Ectodermal cell (in vitro differentiated cells): ENCODE measurements around the gene TM2D3.

Experiments
- H3K27ac ChIP-seq: 2 replicates; pipeline ENCODE4 v1.7.0; 2013; ENCODE audit warnings: mild to moderate bottlenecking, low read depth, low read length; ENCODE audit not compliant: insufficient read depth, poor library complexity, severe bottlenecking
- H3K27me3 ChIP-seq: 2 replicates; pipeline ENCODE4 v1.7.0; 2013; ENCODE audit warnings: mild to moderate bottlenecking, low read length; ENCODE audit not compliant: insufficient read depth, control insufficient read depth, poor library complexity, severe bottlenecking
- H3K36me3 ChIP-seq: one replicate; pipeline ENCODE4 v1.7.0; 2013; ENCODE audit warnings: low read length; ENCODE audit not compliant: control insufficient read depth, insufficient read depth
- H3K4me1 ChIP-seq: one replicate; pipeline ENCODE4 v1.7.0; 2013; ENCODE audit warnings: low read length; ENCODE audit not compliant: control insufficient read depth, insufficient read depth
- H3K4me3 ChIP-seq: 2 replicates; pipeline ENCODE4 v1.7.0; 2013; ENCODE audit warnings: low read depth, low read length, control low read depth; ENCODE audit not compliant: insufficient read depth
- H3K9me3 ChIP-seq: 2 replicates; pipeline ENCODE4 v1.7.0; 2013; ENCODE audit warnings: mild to moderate bottlenecking, low read length, moderate library complexity; ENCODE audit not compliant: control insufficient read depth
- WGBS, 2 experiments: methylation state at CpG; one replicate each; pipeline ENCODE4 v1.1.7; 2013; ENCODE audit warnings: missing lambda C conversion rate in 2 of 2; 5-methylcytosine and 5-hydroxymethylcytosine counted together

TM2D3 gene

DNA sequence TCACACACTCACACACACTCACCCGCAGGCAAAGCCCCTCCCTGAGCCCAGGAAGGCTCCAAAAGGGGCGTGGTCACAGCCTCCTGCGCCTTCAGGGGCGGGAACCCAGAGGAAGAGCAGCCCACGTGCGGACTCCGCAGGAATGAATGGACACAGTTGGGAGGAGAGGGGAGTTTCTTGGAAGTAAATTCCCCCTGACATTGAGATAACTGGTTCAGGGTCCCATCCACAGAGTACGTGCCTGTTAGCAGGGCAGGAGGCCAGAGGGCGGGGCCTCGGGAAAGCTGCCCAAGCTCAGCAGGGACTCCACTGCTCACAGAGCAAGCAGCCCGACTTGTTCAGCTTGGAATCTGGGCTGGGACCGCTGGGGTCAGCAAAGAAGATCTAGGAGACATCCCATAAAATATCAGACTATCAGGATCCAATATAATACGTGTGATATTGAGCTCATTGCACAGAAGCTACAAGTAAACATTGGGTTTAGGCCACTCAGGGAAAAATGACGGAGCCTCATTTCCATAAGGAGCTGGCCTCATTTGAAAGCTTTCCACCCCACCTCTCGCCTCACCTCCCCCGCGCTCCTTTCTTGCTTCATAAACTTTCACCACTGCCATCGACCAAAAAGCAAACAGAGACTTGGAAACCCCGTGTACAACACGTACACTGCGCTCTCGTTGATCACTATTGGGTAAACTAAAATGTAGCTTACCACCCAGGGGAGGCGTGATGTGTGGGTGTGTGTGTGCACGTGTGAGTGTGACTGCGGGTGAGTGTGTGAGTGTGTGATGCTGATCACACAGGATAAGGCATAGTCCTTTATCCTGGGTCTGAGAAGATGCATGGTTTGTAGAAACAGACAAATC is 36.0 kb downstream of the TM2D3 start:
- peak overlapping the region; percentile 3 for H3K4me3 ChIP-seq
- H3K9me3 ChIP-seq = no peaks in the 10 kb centered on the region
- 32 to 34% methylated on average over 25 of the region's 25 CpGs for WGBS, 2 experiments
- H3K4me1 ChIP-seq = peaks cover 42% of the 10 kb centered on the region
- H3K27me3 ChIP-seq = no peaks in the 10 kb centered on the region
- H3K27ac ChIP-seq = no peak overlapping the region
- no peaks in the 10 kb centered on the region for H3K36me3 ChIP-seq

GRCh38 chr15:101615414-101615985 is 36.7 kb downstream of the TM2D3 start:
- H3K4me3 ChIP-seq = peak overlapping the region; percentile 3
- H3K4me1 ChIP-seq = peaks cover 42% of the 10 kb centered on the region

GRCh38 chr15:101614761-101615160 is 37.4 kb downstream of the TM2D3 start:
- Histone ChIP-seq H3K36me3 (no peaks in the 10 kb centered on the region), H3K27me3 (no peaks in the 10 kb centered on the region), H3K9me3 (no peaks in the 10 kb centered on the region), H3K4me1 (peaks cover 42% of the 10 kb centered on the region), H3K27ac (no peak overlapping the region), H3K4me3 (no peak overlapping the region)
- WGBS, 2 experiments = 93% methylated on average over 11 of the region's 11 CpGs

More at GRCh38 chr15:101615414-101615985, 36.7 kb downstream of the TM2D3 start:
- H3K9me3 ChIP-seq = no peaks in the 10 kb centered on the region
- H3K27me3 ChIP-seq = no peaks in the 10 kb centered on the region
- 63 to 67% methylated on average over 15 of the region's 15 CpGs for WGBS, 2 experiments
- H3K27ac ChIP-seq = no peak overlapping the region
- no peaks in the 10 kb centered on the region for H3K36me3 ChIP-seq

DNA sequence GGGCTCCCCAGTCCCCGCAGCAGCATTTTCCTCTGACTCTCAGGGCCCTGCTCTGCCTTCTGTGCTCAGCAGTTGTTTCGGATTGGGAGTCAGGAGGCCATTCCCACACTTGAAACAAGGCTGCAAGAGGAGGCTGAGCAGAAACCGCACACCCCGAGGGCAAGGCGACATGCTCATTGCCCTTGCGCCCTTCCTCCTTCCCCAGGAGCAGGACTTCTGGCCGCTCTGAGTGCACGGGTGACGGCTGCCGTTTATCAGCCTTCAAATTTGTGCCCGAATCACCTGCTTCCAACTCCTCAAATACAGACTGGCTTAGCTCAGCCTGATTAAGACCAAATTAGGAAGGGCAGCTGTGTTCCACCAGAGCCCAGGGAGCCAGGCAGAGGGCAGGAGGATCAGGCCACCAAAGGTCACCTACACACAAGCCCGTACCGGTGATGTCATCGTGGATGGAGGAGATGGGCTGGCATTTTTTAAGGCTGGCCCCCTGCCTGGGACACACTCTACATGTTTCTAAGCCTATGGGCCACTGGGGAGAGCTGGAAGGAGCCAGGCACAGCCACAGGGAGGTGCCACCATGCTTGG is 38.1 kb downstream of the TM2D3 start:
- WGBS, 2 experiments = 93 to 95% methylated on average over 14 of the region's 14 CpGs
- Histone ChIP-seq H3K9me3 (no peaks in the 10 kb centered on the region), H3K27me3 (no peaks in the 10 kb centered on the region), H3K27ac (no peak overlapping the region), H3K4me1 (peaks cover 42% of the 10 kb centered on the region), H3K4me3 (no peak overlapping the region), H3K36me3 (no peaks in the 10 kb centered on the region)

DNA sequence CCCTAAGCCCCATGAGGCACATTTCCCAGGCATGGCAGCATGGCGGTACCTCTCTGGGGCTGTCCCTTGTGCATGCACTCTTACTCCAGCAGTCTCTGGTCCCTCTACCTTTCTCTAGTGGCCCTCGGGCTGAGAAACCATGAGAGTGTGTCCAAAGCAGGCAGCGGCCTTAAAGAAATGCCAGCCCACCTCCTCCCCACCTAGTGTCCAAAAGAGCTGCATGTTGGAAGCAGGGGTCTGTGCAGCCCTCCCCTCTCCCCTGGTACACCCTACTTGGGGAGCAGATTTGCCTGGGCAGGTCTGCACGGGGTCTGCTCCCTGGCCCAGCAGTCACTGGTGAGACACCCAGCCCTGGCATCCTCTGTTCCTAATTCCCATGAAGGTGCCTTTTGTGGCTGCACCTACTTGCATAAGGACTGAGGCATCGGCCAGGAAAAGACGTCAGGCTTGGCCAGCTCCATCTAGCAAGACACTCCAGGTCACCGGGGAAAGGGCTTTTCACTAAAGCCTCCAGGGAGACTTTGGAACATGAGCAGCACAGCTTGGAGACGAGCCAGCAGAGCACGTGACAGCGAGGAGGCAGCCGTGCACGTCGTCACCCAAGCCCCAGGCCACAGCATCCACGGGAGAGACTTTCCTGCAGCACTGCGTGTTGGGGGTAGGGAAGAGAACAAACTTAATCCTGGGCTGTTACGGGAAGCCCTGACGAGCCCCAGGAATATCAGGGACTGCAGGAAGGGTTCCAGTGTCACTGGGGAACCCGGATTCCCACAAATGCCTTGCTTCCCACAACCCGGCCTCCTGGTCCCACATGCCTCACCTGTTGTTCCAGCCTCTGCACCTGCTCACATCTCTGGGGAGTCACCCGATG is 38.8 kb downstream of the TM2D3 start:
- no peaks in the 10 kb centered on the region for H3K27me3 ChIP-seq
- H3K4me1 ChIP-seq = peaks cover 36% of the 10 kb centered on the region
- H3K36me3 ChIP-seq = no peaks in the 10 kb centered on the region
- WGBS, 2 experiments = 88 to 89% methylated on average over 20 of the region's 20 CpGs
- no peak overlapping the region for H3K27ac ChIP-seq
- H3K9me3 ChIP-seq = no peaks in the 10 kb centered on the region
- no peak overlapping the region for H3K4me3 ChIP-seq

DNA sequence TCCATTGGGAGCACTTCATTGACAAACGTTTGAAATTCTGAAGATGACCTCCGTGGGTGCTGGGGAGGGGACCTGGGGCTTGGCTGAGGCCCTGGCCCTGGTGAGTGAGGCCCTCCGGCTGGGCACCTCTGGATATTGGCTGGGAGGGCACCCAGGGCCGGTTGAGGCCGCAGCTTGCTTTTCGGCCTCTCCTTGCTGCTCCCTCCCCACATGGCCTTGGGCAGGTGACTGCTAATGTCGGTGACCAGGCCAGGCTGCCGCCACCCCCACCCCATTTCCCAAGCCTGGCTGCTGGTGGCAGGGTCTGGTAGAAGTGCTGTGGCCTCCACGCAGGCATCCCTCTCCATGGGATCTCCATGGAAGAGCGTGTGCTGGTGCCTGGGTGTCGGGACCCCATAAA is 39.5 kb downstream of the TM2D3 start:
- whole genome bisulfite sequencing, 2 experiments = 89% methylated on average over 11 of the region's 11 CpGs
- Histone ChIP-seq H3K4me1 (peaks cover 33% of the 10 kb centered on the region), H3K27me3 (no peaks in the 10 kb centered on the region), H3K36me3 (no peaks in the 10 kb centered on the region), H3K4me3 (no peak overlapping the region), H3K9me3 (no peaks in the 10 kb centered on the region), H3K27ac (no peak overlapping the region)

DNA sequence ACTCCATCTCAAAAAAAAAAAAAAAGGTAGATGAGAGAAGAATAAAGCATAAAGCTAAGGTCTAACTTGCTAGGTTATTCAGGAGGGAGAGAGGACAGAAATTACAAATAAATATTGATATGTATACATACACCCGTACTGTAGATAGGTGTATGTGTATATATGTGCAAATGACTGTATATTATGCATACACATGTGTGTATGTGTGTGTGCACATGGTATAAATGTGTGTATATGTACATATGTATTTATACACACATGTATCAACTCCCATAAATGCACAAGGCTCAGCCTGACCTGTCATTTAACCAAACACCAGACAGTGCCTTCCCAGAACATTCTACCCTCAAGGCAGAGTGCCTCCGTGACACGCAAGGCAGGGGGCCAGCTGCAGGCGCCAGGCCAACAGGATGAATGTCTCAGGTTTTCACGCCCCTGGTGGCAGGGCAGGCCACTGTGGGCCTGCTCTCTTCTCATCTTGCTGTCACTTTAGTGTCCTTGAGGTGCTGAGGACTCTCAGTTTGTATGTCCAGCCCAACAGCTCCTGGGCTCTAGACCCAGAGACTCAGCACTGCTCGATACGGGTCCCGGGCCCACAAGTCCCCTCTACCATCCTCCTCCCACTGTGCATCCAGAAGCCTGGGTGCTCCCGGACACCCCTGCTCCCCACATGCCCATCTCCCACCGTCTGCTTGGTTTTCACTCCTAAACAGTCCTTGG is 40.4 kb downstream of the TM2D3 start:
- H3K36me3 ChIP-seq = no peaks in the 10 kb centered on the region
- H3K27me3 ChIP-seq = no peaks in the 10 kb centered on the region
- H3K9me3 ChIP-seq = no peaks in the 10 kb centered on the region
- H3K4me1 ChIP-seq = peaks cover 33% of the 10 kb centered on the region
- whole genome bisulfite sequencing, 2 experiments = 93 to 95% methylated on average over 9 to 10 of the region's 10 CpGs
- H3K27ac ChIP-seq = no peak overlapping the region
- H3K4me3 ChIP-seq = no peak overlapping the region

- 88 to 90% methylated on average over 15 of the region's 15 CpGs for WGBS, 2 experiments
- Histone ChIP-seq H3K9me3 (no peaks in the 10 kb centered on the region), H3K4me3 (no peak overlapping the region), H3K4me1 (peaks cover 27% of the 10 kb centered on the region), H3K36me3 (no peaks in the 10 kb centered on the region), H3K27ac (no peak overlapping the region), H3K27me3 (no peaks in the 10 kb centered on the region)
Observed at GRCh38 chr15:101611007-101611406, 41.2 kb downstream of the TM2D3 start.

- Histone ChIP-seq H3K4me3 (no peak overlapping the region), H3K27me3 (no peaks in the 10 kb centered on the region), H3K27ac (no peak overlapping the region), H3K9me3 (no peaks in the 10 kb centered on the region), H3K4me1 (peaks cover 23% of the 10 kb centered on the region), H3K36me3 (no peaks in the 10 kb centered on the region)
- 91 to 93% methylated on average over 8 of the region's 8 CpGs for WGBS, 2 experiments
Observed at GRCh38 chr15:101610611-101611000, 41.6 kb downstream of the TM2D3 start.
